Ishikawa (cell line): ENCODE data around the gene KIAA0586.

Experiments
- CEBPB ChIP-seq: IDR thresholded peaks from 2 replicates; pipeline ENCODE4 v1.6.1; 2012
- CREB1 ChIP-seq: IDR thresholded peaks from 2 replicates; pipeline ENCODE4 v1.6.1; 2012; ENCODE audit warnings: low read depth
- EGR1 ChIP-seq: IDR thresholded peaks from 2 replicates; pipeline ENCODE4 v1.6.1; 2012
- EP300 ChIP-seq: IDR thresholded peaks from 2 replicates; pipeline ENCODE4 v1.6.1; 2012; ENCODE audit warnings: borderline replicate concordance
- FOXM1 ChIP-seq: IDR thresholded peaks from 2 replicates; pipeline ENCODE4 v1.6.1; 2012; ENCODE audit warnings: low read depth, borderline replicate concordance
- MAX ChIP-seq: IDR thresholded peaks from 2 replicates; pipeline ENCODE4 v1.6.1; 2012
- NFIC ChIP-seq: IDR thresholded peaks from 2 replicates; pipeline ENCODE4 v1.6.1; 2012
- RAD21 ChIP-seq: IDR thresholded peaks from 2 replicates; pipeline ENCODE4 v1.6.1; 2012; ENCODE audit warnings: low read depth
- REST ChIP-seq: IDR thresholded peaks from 2 replicates; pipeline ENCODE4 v1.6.1; 2012; ENCODE audit warnings: low read depth, mild to moderate bottlenecking
- TAF1 ChIP-seq: IDR thresholded peaks from 2 replicates; pipeline ENCODE4 v1.6.1; 2012; ENCODE audit warnings: low read depth, mild to moderate bottlenecking
- TCF12 ChIP-seq: IDR thresholded peaks from 2 replicates; pipeline ENCODE4 v1.6.1; 2012; ENCODE audit warnings: low read depth
- TEAD4 ChIP-seq: IDR thresholded peaks from 2 replicates; pipeline ENCODE4 v1.6.1; 2012
- USF1 ChIP-seq: IDR thresholded peaks from 2 replicates; pipeline ENCODE4 v1.6.1; 2012
- YY1 ChIP-seq: IDR thresholded peaks from 2 replicates; pipeline ENCODE4 v1.6.1; 2012; ENCODE audit warnings: low read depth
- ZBTB7A ChIP-seq: IDR thresholded peaks from 2 replicates; pipeline ENCODE4 v1.6.1; 2012; ENCODE audit warnings: low read depth

The KIAA0586 gene

GRCh38 chr14:58414845-58415244, 12.7 kb upstream of the KIAA0586 start:
- TF ChIP-seq FOXM1 (no peak), TAF1 (no peak), TEAD4 (no peak), YY1 (no peak), TCF12 (no peak), EP300 (no peak), CREB1 (no peak), RAD21 (no peak), USF1 (no peak), NFIC (no peak), MAX (no peak)

- no peak for TF ChIP-seq NFIC
- TF ChIP-seq USF1: no peak
- no peak for TF ChIP-seq TCF12
- no peak for TF ChIP-seq EGR1
- no peak for TF ChIP-seq TAF1
- TF ChIP-seq RAD21: no peak
- TF ChIP-seq EP300: no peak
- no peak for TF ChIP-seq CREB1
- TF ChIP-seq MAX: no peak
- TF ChIP-seq REST: no peak
- TF ChIP-seq FOXM1: no peak
- TF ChIP-seq ZBTB7A: no peak
- TF ChIP-seq TEAD4: no peak
- no peak for TF ChIP-seq YY1
- no peak for TF ChIP-seq CEBPB
Measured at GRCh38 chr14:58415636-58416547, 11.6 kb upstream of the KIAA0586 start.

- TF ChIP-seq TAF1: peak; percentile 83
- peak; percentile 23; the same call in 1 of the 2 replicates for TF ChIP-seq TCF12
- no peak for TF ChIP-seq RAD21
- TF ChIP-seq FOXM1: no peak
- TF ChIP-seq MAX: peak; percentile 92
- no peak for TF ChIP-seq CEBPB
- peak; percentile 91 for TF ChIP-seq USF1
Measured at GRCh38 chr14:58426670-58427280, 744 bp upstream of the KIAA0586 start.

- TF ChIP-seq MAX (peak; percentile 21; the same call in 1 of the 2 replicates), FOXM1 (no peak), USF1 (peak; percentile 82)
Measured at GRCh38 chr14:58428118-58428683, 682 bp downstream of the KIAA0586 start.

GRCh38 chr14:58430156-58430555, 2.6 kb downstream of the KIAA0586 start:
- TF ChIP-seq TEAD4 (no peak), CREB1 (no peak), EP300 (no peak)

GRCh38 chr14:58439476-58439875, 12.0 kb downstream of the KIAA0586 start:
- no peak for TF ChIP-seq NFIC
- no peak for TF ChIP-seq YY1
- no peak for TF ChIP-seq TEAD4
